K562 (cell line): ENCODE measurements around the gene FBXO10.

ENCODE experiments used
- BRCA1 ChIP-seq, 2 experiments: fragments of 450-650 bp in 1 of 2; sonication (generic) in 1 of 2; formaldehyde crosslinking in 1 of 2; IDR thresholded peaks; 2 replicates each; pipeline versions ENCODE4 v1.5.0 to v1.6.1; 2017 to 2020; ENCODE audit warnings: mild to moderate bottlenecking in 1 of 2, missing genetic modification reagents in 1 of 2
- EZH2 ChIP-seq: IDR thresholded peaks from 2 replicates; pipeline ENCODE4 v1.6.1; 2012; ENCODE audit warnings: low read depth, mild to moderate bottlenecking, inconsistent platforms, low read length, borderline replicate concordance
- FOXP1 ChIP-seq: sonication (generic); formaldehyde crosslinking; IDR thresholded peaks from 2 replicates; pipeline ENCODE4 v1.8.0; 2022; ENCODE audit warnings: mild to moderate bottlenecking, missing genetic modification reagents
- L3MBTL2 ChIP-seq: fragments of 450-650 bp; IDR thresholded peaks from 2 replicates; pipeline ENCODE4 v1.6.1; 2016; ENCODE audit warnings: mild to moderate bottlenecking, moderate library complexity
- MYC ChIP-seq, 2 experiments: fragments of 250-450 bp in 1 of 2; sonication (Bioruptor Pico) in 1 of 2; IDR thresholded peaks; 2 replicates each; pipeline versions ENCODE4 v1.5.1 to v1.6.1; 2012 to 2021; ENCODE audit warnings: low read depth in 2 of 2, borderline replicate concordance in 1 of 2, improper control_type of control experiment in 1 of 2, low read length in 1 of 2, mild to moderate bottlenecking in 1 of 2, moderate library complexity in 1 of 2
- POLR2A ChIP-seq: fragments of 450-650 bp; conservative IDR thresholded peaks from 2 replicates; pipeline ENCODE4 v1.6.1; 2016
- RBFOX2 ChIP-seq: fragments of 200-400 bp; formaldehyde crosslinking; IDR thresholded peaks from 2 replicates; pipeline ENCODE4 v1.6.1; 2017; ENCODE audit warnings: low read depth, mild to moderate bottlenecking, low read length, moderate library complexity
- REST ChIP-seq, 2 experiments: fragments of 450-650 bp; formaldehyde crosslinking in 1 of 2; IDR thresholded peaks; 2 replicates each; pipeline versions ENCODE4 v1.4.0 to v1.6.1; 2014 to 2020; ENCODE audit warnings: mild to moderate bottlenecking in 2 of 2, borderline replicate concordance in 1 of 2, low read depth in 1 of 2
- SAFB2 ChIP-seq: fragments of 200-400 bp; formaldehyde crosslinking; IDR thresholded peaks from 2 replicates; pipeline ENCODE4 v1.6.1; 2018; ENCODE audit warnings: borderline replicate concordance, low read length, low read depth, moderate library complexity; ENCODE audit not compliant: severe bottlenecking
- U2AF1 ChIP-seq: fragments of 200-400 bp; formaldehyde crosslinking; optimal IDR thresholded peaks from 2 replicates; pipeline ENCODE3; 2017; ENCODE audit warnings: mild to moderate bottlenecking, low read depth, low read length, moderate library complexity
- USF2 ChIP-seq: sonication (generic); formaldehyde crosslinking; IDR thresholded peaks from 2 replicates; pipeline ENCODE4 v1.5.0; 2020; ENCODE audit warnings: missing genetic modification reagents
- YY1 ChIP-seq, 3 experiments: IDR thresholded peaks; 2 replicates each; pipeline ENCODE4 v1.6.1; 2011; ENCODE audit warnings: low read length in 2 of 3, mild to moderate bottlenecking in 2 of 3, moderate library complexity in 2 of 3, borderline replicate concordance in 1 of 3, control low read depth in 1 of 3, low read depth in 1 of 3; ENCODE audit not compliant: insufficient read depth in 3 of 3, insufficient replicate concordance in 2 of 3, control insufficient read depth in 1 of 3, insufficient read length in 1 of 3; ENCODE audit errors: extremely low read depth in 1 of 3
- ZNF274 ChIP-seq: IDR thresholded peaks from 2 replicates; pipeline ENCODE4 v1.6.1; 2011; ENCODE audit warnings: low read depth, mild to moderate bottlenecking, low read length, moderate library complexity, borderline replicate concordance
- ZNF318 ChIP-seq, 2 experiments: fragments of 450-650 bp; IDR thresholded peaks; 2 replicates each; pipeline ENCODE4 v1.6.1; 2016; ENCODE audit warnings: mild to moderate bottlenecking in 2 of 2, borderline replicate concordance in 1 of 2, low read depth in 1 of 2, moderate library complexity in 1 of 2

- TF ChIP-seq RBFOX2: no peak
- TF ChIP-seq MYC (IDR thresholded peaks at IDR 0.05; ENCODE audit: low read depth, low read length): no peak
- no peak for TF ChIP-seq MYC (CRISPR knock-in tag; IDR thresholded peaks at IDR 0.05; ENCODE audit: borderline replicate concordance, low read depth)
- no peak for TF ChIP-seq EZH2
- no peak for TF ChIP-seq L3MBTL2
- TF ChIP-seq BRCA1 (IDR thresholded peaks at IDR 0.05): no peak
- no peak for TF ChIP-seq BRCA1 (CRISPR knock-in tag; IDR thresholded peaks at IDR 0.05)
- TF ChIP-seq ZNF318 (IDR thresholded peaks at IDR 0.05; ENCODE audit: borderline replicate concordance in 1 of 2, low read depth in 1 of 2): no peak
- no peak for TF ChIP-seq FOXP1 (CRISPR knock-in tag)
- no peak for TF ChIP-seq U2AF1
- TF ChIP-seq REST (IDR thresholded peaks at IDR 0.05; ENCODE audit: borderline replicate concordance): no peak
- TF ChIP-seq REST (CRISPR knock-in tag; IDR thresholded peaks at IDR 0.05; ENCODE audit: low read depth): no peak
- TF ChIP-seq ZNF274: no peak
- no peak for TF ChIP-seq USF2 (CRISPR knock-in tag)
- TF ChIP-seq YY1 (IDR thresholded peaks at IDR 0.05; ENCODE audit: borderline replicate concordance in 1 of 3, control insufficient read depth in 1 of 3, extremely low read depth in 1 of 3, insufficient read depth in 3 of 3, insufficient read length in 1 of 3, insufficient replicate concordance in 2 of 3, low read depth in 1 of 3, low read length in 2 of 3): no peak
- no peak for TF ChIP-seq SAFB2
- TF ChIP-seq POLR2A: no peak
These were observed 55.1 kb downstream of the FBXO10 start for GRCh38 chr9:37521111-37521510.
